ENCODE results near the gene SIPA1L2. TPM values are rescaled to one million over a fixed set of nuclear protein-coding genes. Genes with fewer than 3 reads are reported as not detected.

The SIPA1L2 gene
- total and polyA plus RNA-seq, 4 donors, result 2.9 to 27.6 (median 10.2) TPM

DNA sequence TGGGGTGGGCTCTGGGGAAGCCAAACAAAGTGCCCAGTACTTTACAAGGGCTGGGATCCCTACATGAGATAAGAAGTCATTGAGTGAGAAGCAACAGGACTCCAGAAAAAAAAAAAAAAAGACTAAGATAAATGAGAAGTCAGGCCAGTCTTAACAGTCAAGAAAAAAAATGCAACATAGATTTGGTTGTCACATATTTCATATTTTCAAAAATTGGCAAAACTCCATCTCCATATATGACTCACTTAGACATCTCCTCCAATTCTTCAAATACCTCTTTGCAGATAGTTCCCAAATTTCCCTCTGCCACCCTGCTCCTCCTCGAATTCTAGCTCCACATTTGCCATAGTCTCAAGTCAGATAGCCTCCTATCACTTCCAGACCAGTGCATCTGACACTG, 20.9 kb upstream of the SIPA1L2 start:
- H3K4me1 ChIP-seq (ENCODE audit: control insufficient read depth in 1 of 2, insufficient read depth in 2 of 2, low read length in 2 of 2), result no peaks in the 10 kb centered on the region
- WGBS, 2 donors, result 52 to 55% methylated on average over 1 of the region's 1 CpG
- H3K27ac ChIP-seq (ENCODE audit: low read depth in 1 of 2, low read length in 2 of 2), result no peak overlapping the region
- H3K9me3 ChIP-seq (ENCODE audit: control insufficient read depth, low read length), result peaks cover 4% of the 10 kb centered on the region
- intact Hi-C loops (cut with DNase I), result no loop called here
- no peaks in the 10 kb centered on the region for H3K36me3 ChIP-seq (ENCODE audit: control insufficient read depth in 1 of 2, insufficient read depth in 2 of 2, low read length in 1 of 2)
- H3K27me3 ChIP-seq (ENCODE audit: control insufficient read depth in 1 of 2, insufficient read depth in 2 of 2, low read length in 1 of 2), result peaks cover 0 to 2% of the 10 kb centered on the region in 2 donors
- DNase-seq (no peak), ATAC-seq (ENCODE audit: low FRiP score) (no peak)
- no peak overlapping the region for H3K4me3 ChIP-seq (ENCODE audit: low read length in 2 of 2)

DNA sequence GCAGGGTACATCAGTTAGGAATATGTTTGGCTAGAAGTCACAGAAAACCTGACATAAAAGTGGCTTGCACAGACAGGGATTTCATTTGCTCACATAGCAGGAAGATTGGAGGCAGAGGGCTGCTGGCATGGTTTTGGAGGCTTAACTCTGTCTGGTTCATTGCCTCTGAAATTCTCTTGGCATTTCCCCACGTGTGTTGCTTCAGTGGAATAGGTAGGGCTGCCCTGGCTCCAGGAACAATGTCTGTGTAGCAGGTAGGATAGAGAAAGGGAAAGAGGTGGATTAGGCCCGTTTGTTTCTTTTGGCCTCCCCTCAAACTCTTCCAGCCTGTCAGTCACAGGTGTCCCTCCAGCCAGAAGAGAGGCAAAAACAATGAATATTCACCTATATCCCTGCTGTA, 20.5 kb upstream of the SIPA1L2 start:
- no peaks in the 10 kb centered on the region for H3K36me3 ChIP-seq (ENCODE audit: control insufficient read depth in 1 of 2, insufficient read depth in 2 of 2, low read length in 1 of 2)
- peaks cover 4% of the 10 kb centered on the region for H3K9me3 ChIP-seq (ENCODE audit: control insufficient read depth, low read length)
- H3K27ac ChIP-seq (ENCODE audit: low read depth in 1 of 2, low read length in 2 of 2), result no peak overlapping the region
- DNase-seq (no peak), ATAC-seq (ENCODE audit: low FRiP score) (no peak)
- no peak overlapping the region for H3K4me3 ChIP-seq (ENCODE audit: low read length in 2 of 2)
- 48 to 53% methylated on average over 2 of the region's 2 CpGs for WGBS, 2 donors
- peaks cover 0 to 2% of the 10 kb centered on the region in 2 donors for H3K27me3 ChIP-seq (ENCODE audit: control insufficient read depth in 1 of 2, insufficient read depth in 2 of 2, low read length in 1 of 2)
- intact Hi-C loops (cut with DNase I), result no loop called here
- H3K4me1 ChIP-seq (ENCODE audit: control insufficient read depth in 1 of 2, insufficient read depth in 2 of 2, low read length in 2 of 2), result no peaks in the 10 kb centered on the region

DNA sequence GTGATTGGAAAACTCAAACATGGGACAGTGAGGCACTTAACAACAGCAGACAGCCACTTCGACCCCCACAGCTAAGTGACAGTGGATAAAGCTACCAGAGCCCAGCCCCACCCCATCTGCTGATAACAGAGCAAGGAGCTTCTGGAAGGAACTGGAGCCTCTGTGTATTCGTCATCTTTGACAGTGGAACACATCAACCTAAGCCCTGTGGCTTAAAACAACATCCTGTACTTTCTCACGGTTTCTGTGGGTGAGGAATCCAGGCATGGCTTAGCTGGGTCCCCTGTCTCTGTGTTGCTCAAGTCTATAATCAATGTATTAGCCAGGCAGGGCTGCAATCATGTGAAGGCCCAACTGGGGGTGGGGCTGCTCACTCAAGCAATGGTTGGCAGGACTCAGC, 18.4 kb upstream of the SIPA1L2 start:
- H3K4me3 ChIP-seq (ENCODE audit: low read length in 2 of 2), result no peak overlapping the region
- WGBS, 2 donors, result 51 to 59% methylated on average over 3 of the region's 3 CpGs
- intact Hi-C loops (cut with DNase I), result no loop called here

DNA sequence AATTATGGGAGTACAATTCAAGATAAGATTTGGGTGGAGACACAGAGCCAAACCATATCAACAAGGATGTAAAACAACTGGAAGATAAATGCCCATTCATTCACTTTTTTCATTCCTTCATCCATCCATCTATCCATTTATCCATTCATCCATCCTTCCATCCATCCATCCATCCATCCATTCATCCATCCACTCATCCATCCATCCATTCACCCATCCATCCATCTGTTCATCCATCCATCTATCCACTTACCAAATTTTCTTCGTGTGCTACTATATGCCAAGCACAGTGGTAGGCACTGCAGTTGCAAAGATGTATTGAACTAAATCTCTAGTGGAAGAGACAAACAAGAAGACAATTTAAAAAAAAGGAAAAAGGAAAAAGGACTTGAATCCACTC, 14.3 kb upstream of the SIPA1L2 start:
- intact Hi-C loops (cut with DNase I), result no loop called here
- no peaks in the 10 kb centered on the region for H3K9me3 ChIP-seq (ENCODE audit: control insufficient read depth, low read length)
- ATAC-seq (ENCODE audit: low FRiP score) (no peak), DNase-seq (no peak)
- H3K27me3 ChIP-seq (ENCODE audit: control insufficient read depth in 1 of 2, insufficient read depth in 2 of 2, low read length in 1 of 2), result no peaks in the 10 kb centered on the region
- no peaks in the 10 kb centered on the region for H3K36me3 ChIP-seq (ENCODE audit: control insufficient read depth in 1 of 2, insufficient read depth in 2 of 2, low read length in 1 of 2)
- no peaks in the 10 kb centered on the region for H3K4me1 ChIP-seq (ENCODE audit: control insufficient read depth in 1 of 2, insufficient read depth in 2 of 2, low read length in 2 of 2)
- no peak overlapping the region for H3K27ac ChIP-seq (ENCODE audit: low read depth in 1 of 2, low read length in 2 of 2)
- WGBS, 2 donors, result 95 to 100% methylated on average over 1 of the region's 1 CpG
- no peak overlapping the region for H3K4me3 ChIP-seq (ENCODE audit: low read length in 2 of 2)

More for the DNA sequence above, 18.4 kb upstream of the SIPA1L2 start:
- DNase-seq (no peak), ATAC-seq (ENCODE audit: low FRiP score) (no peak)
- no peaks in the 10 kb centered on the region for H3K27me3 ChIP-seq (ENCODE audit: control insufficient read depth in 1 of 2, insufficient read depth in 2 of 2, low read length in 1 of 2)
- peaks cover 4% of the 10 kb centered on the region for H3K9me3 ChIP-seq (ENCODE audit: control insufficient read depth, low read length)
- no peaks in the 10 kb centered on the region for H3K4me1 ChIP-seq (ENCODE audit: control insufficient read depth in 1 of 2, insufficient read depth in 2 of 2, low read length in 2 of 2)
- no peak overlapping the region for H3K27ac ChIP-seq (ENCODE audit: low read depth in 1 of 2, low read length in 2 of 2)
- no peaks in the 10 kb centered on the region for H3K36me3 ChIP-seq (ENCODE audit: control insufficient read depth in 1 of 2, insufficient read depth in 2 of 2, low read length in 1 of 2)

DNA sequence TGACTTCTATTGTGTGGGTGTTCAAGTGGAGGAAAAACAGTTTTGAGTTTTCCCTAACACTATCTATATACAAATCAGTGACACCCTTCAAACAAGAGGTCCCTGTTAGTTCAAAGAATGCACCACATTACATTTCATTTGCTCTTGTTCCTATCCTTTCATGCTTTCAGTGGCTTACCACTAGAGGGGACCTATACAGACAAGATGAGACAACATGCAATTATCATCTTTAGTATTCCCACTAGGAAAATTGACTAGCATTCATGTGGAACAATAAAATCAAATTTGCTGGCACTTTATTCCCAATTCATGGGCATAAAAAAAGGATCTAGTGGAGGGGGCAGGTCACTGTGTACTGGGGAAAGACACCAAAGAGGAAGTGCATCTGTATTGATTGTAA, 13.3 kb upstream of the SIPA1L2 start:
- intact Hi-C loops (cut with DNase I), result no loop called here

DNA sequence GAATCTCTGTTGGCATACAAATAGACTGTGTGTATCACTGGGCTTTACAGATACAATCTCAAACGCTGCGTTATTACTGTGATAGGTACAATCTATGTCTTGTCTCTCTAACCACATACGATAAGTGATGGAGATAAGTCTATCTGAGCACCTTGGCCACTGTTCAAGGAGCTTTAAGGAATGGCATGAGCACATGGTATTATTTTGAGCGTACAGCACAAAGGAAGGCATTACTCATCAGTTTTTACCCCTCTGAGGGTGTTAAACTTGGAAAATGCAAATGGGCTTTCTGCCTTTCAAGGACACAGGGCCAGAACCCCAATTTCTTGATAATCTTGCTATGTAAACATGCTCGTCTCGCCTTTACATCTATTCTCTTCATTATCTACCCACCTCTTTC, 11.6 kb upstream of the SIPA1L2 start:
- H3K36me3 ChIP-seq (ENCODE audit: control insufficient read depth in 1 of 2, insufficient read depth in 2 of 2, low read length in 1 of 2), result no peaks in the 10 kb centered on the region
- intact Hi-C loops (cut with DNase I), result no loop called here
- H3K27ac ChIP-seq (ENCODE audit: low read depth in 1 of 2, low read length in 2 of 2), result no peak overlapping the region
- no peak for ATAC-seq (ENCODE audit: low FRiP score)
- peaks cover 0 to under 1% of the 10 kb centered on the region in 2 donors for H3K27me3 ChIP-seq (ENCODE audit: control insufficient read depth in 1 of 2, insufficient read depth in 2 of 2, low read length in 1 of 2)
- no peaks in the 10 kb centered on the region for H3K9me3 ChIP-seq (ENCODE audit: control insufficient read depth, low read length)
- no peak for DNase-seq
- H3K4me3 ChIP-seq (ENCODE audit: low read length in 2 of 2), result no peak overlapping the region
- WGBS, 2 donors, result 58 to 65% methylated on average over 6 of the region's 6 CpGs
- no peaks in the 10 kb centered on the region for H3K4me1 ChIP-seq (ENCODE audit: control insufficient read depth in 1 of 2, insufficient read depth in 2 of 2, low read length in 2 of 2)

More for the DNA sequence above, 13.3 kb upstream of the SIPA1L2 start:
- DNase-seq, result no peak
- H3K4me3 ChIP-seq (ENCODE audit: low read length in 2 of 2), result no peak overlapping the region
- no peaks in the 10 kb centered on the region for H3K4me1 ChIP-seq (ENCODE audit: control insufficient read depth in 1 of 2, insufficient read depth in 2 of 2, low read length in 2 of 2)
- no peaks in the 10 kb centered on the region for H3K9me3 ChIP-seq (ENCODE audit: control insufficient read depth, low read length)
- no peaks in the 10 kb centered on the region for H3K36me3 ChIP-seq (ENCODE audit: control insufficient read depth in 1 of 2, insufficient read depth in 2 of 2, low read length in 1 of 2)
- H3K27me3 ChIP-seq (ENCODE audit: control insufficient read depth in 1 of 2, insufficient read depth in 2 of 2, low read length in 1 of 2), result no peaks in the 10 kb centered on the region
- H3K27ac ChIP-seq (ENCODE audit: low read depth in 1 of 2, low read length in 2 of 2), result no peak overlapping the region
- no peak for ATAC-seq (ENCODE audit: low FRiP score)

DNA sequence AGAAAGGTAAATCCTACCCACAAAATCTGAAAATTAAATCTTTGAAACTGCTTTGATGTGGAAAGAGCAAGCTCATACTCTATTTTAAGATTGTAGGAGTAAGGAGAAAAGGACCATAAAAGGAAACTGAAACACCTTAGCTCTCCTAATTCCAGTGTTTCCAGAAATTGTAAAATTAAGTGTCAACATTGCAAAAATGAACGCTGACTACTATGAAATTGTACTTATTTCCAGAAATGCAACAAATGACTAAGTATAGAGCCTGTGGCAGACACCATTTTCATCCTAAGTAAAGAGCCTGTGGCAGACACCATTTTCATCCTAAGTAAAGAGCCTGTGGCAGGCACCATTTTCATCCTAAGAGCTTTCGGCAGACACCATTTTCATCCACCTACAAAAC, 6.9 kb upstream of the SIPA1L2 start:
- Histone ChIP-seq H3K4me1 (ENCODE audit: control insufficient read depth in 1 of 2, insufficient read depth in 2 of 2, low read length in 2 of 2) (no peaks in the 10 kb centered on the region), H3K27me3 (ENCODE audit: control insufficient read depth in 1 of 2, insufficient read depth in 2 of 2, low read length in 1 of 2) (peaks cover 0 to 2% of the 10 kb centered on the region in 2 donors), H3K36me3 (ENCODE audit: control insufficient read depth in 1 of 2, insufficient read depth in 2 of 2, low read length in 1 of 2) (no peaks in the 10 kb centered on the region), H3K9me3 (ENCODE audit: control insufficient read depth, low read length) (no peaks in the 10 kb centered on the region), H3K4me3 (ENCODE audit: low read length in 2 of 2) (no peak overlapping the region), H3K27ac (ENCODE audit: low read depth in 1 of 2, low read length in 2 of 2) (no peak overlapping the region)
- 81 to 85% methylated on average over 2 of the region's 2 CpGs for WGBS, 2 donors
- no peak for DNase-seq
- ATAC-seq (ENCODE audit: low FRiP score), result no peak
- intact Hi-C loops (cut with DNase I), result loop anchor here (10.0 kb wide), 3 partner anchors 308 to 492 kb away; partner anchors contain the start of gene NTPCR (in 1 of the 2)

DNA sequence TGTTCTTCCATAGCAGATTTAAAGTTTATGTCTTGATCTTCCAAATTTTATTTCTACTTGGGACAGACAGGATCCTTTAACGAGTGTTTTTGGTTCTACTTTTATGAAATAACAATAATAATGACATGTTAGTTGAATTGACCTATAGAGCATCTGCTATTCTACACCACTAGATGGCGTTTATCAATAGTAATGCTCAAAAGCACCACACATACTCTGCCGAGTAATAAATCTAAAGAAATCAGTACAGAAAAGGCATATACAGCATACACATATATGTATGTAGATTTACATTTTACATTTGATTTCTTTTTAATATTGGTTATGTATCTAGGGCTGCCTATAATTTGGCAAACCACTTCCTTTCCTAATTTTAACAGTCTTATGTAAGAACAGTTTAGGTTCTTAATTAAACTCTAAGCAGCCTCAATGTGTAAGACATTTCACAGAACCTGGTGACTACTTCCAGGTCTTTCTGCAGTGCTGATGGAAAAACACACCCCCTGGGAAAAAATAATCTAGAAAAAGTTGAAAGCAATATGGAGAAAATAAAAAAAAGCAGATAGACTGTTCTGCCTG, 5.9 kb upstream of the SIPA1L2 start:
- H3K27me3 ChIP-seq (ENCODE audit: control insufficient read depth in 1 of 2, insufficient read depth in 2 of 2, low read length in 1 of 2), result peaks cover 0 to 2% of the 10 kb centered on the region in 2 donors
- WGBS, 2 donors, result 0 to 2% methylated on average over 3 of the region's 3 CpGs
- H3K9me3 ChIP-seq (ENCODE audit: control insufficient read depth, low read length), result no peaks in the 10 kb centered on the region
- H3K36me3 ChIP-seq (ENCODE audit: control insufficient read depth in 1 of 2, insufficient read depth in 2 of 2, low read length in 1 of 2), result no peaks in the 10 kb centered on the region
- no peak for ATAC-seq (ENCODE audit: low FRiP score)
- no peak for DNase-seq
- no peak overlapping the region for H3K27ac ChIP-seq (ENCODE audit: low read depth in 1 of 2, low read length in 2 of 2)
- intact Hi-C loops (cut with DNase I), result loop anchor here (2.0 to 10.0 kb wide), 4 partner anchors 309 to 605 kb away; partner anchors contain the start of gene NTPCR (in 1 of the 2)
- no peak overlapping the region for H3K4me3 ChIP-seq (ENCODE audit: low read length in 2 of 2)
- no peaks in the 10 kb centered on the region for H3K4me1 ChIP-seq (ENCODE audit: control insufficient read depth in 1 of 2, insufficient read depth in 2 of 2, low read length in 2 of 2)

DNA sequence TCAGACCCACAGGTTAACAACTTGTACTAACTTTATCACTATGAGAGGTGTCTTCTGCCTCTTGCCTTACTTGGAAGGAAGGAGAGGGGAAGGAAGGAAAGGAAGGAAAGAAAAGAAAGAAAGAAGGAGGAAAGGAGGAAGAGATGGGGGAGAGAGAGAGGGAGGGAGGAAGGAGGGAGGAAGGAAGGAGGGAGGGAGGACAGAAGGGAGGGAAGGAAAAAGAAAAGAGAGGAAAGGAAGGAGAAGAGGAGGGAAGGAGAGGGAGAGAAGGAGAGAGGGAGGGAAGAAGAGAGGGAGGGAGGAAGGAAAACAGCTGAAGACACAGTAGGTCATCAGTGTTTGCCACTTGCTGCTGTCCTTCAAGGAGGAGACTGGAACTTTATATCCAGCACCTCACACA, 5.3 kb upstream of the SIPA1L2 start:
- Histone ChIP-seq H3K9me3 (ENCODE audit: control insufficient read depth, low read length) (no peaks in the 10 kb centered on the region), H3K27me3 (ENCODE audit: control insufficient read depth in 1 of 2, insufficient read depth in 2 of 2, low read length in 1 of 2) (peaks cover 0 to 2% of the 10 kb centered on the region in 2 donors), H3K4me3 (ENCODE audit: low read length in 2 of 2) (no peak overlapping the region), H3K4me1 (ENCODE audit: control insufficient read depth in 1 of 2, insufficient read depth in 2 of 2, low read length in 2 of 2) (no peaks in the 10 kb centered on the region), H3K27ac (ENCODE audit: low read depth in 1 of 2, low read length in 2 of 2) (no peak overlapping the region), H3K36me3 (ENCODE audit: control insufficient read depth in 1 of 2, insufficient read depth in 2 of 2, low read length in 1 of 2) (no peaks in the 10 kb centered on the region)
- ATAC-seq (ENCODE audit: low FRiP score) (no peak), DNase-seq (no peak)
- intact Hi-C loops (cut with DNase I), result loop anchor here (2.0 to 10.0 kb wide), 4 partner anchors 310 to 606 kb away; partner anchors contain the start of gene NTPCR (in 1 of the 2)
